ENCODE measurements around the gene CFAP300.

DNA sequence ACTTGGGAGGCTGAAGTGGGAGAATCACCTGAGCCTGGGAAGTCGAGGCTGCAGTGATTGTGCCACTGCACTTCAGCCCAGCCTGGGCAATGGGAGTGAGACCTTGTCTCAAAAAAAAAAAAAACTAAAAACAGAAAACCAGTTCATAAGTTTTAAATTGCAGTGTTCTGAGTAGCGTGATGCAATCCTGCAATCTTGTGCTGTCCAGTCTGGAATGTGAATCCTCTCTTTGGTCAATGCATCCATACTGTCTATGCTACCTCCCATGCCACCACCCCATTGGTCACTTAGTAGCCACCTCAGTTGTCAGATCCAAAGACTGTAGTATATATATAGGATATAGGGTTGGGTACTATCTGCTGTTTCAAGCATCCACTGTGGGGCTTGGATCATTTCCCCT, 74.1 kb downstream of the CFAP300 start:
- no peak for TF ChIP-seq EZH2 (IDR thresholded peaks at IDR 0.05)
- no peak for TF ChIP-seq FOXP2 (optimal IDR thresholded peaks at IDR 0.05; ENCODE audit: control extremely low read depth, extremely low read length, insufficient read depth)
- no peak for TF ChIP-seq POLR2AphosphoS5 (IDR thresholded peaks at IDR 0.05; ENCODE audit: borderline replicate concordance, low read depth, low read length)
